Astrocyte of the spinal cord (primary cell): ENCODE data around the gene MYL6B.

Experiments
- DNase-seq: peaks from one replicate; pipeline ENCODE4 v3.0.0; 2011; ENCODE audit warnings: low read depth, low spot score
- H3K4me3 ChIP-seq: 2 replicates; pipeline ENCODE4 v1.5.1; 2011; ENCODE audit warnings: low read depth, mild to moderate bottlenecking, low read length, moderate library complexity
- CTCF ChIP-seq: IDR thresholded peaks from 2 replicates; pipeline ENCODE4 v1.5.1; 2012; ENCODE audit warnings: low read depth, mild to moderate bottlenecking, low read length, inconsistent platforms
- in situ Hi-C: cut with HindIII; loops from 2 replicates; pipeline ENCODE4 v1.10.0; 2017; ENCODE audit warnings: low sequenced_read_pairs

The MYL6B gene

GRCh38 chr12:56141946-56142784, 10.2 kb upstream of the MYL6B start:
- no peak for DNase-seq
- in situ Hi-C loops = no loop called here
- no peak overlapping the region for H3K4me3 ChIP-seq
- no peak for TF ChIP-seq CTCF

- no peak for DNase-seq
- in situ Hi-C loops = no loop called here
- H3K4me3 ChIP-seq = no peak overlapping the region
- no peak for TF ChIP-seq CTCF
Observed at GRCh38 chr12:56143217-56143616, 9.2 kb upstream of the MYL6B start.

DNA sequence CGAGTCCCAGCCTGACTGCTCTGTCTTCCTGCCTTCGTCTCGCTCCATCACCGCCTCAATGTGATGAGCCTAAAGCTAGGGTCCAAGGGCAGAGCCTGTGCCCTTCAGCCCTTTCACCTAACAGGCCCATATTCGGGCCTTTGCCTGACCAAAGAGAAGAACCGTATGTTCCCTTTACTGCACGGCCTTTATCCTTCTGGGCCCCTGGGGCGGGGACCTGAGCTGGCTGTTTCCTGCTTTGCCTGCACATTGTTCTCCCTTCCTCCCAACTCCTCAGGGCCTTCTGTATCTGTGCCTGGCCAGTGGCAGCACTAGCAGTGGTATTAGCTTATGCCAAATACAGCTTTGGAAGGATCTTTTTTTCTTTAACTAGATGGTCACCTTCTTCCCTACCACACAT, 8.5 kb upstream of the MYL6B start:
- no peak for TF ChIP-seq CTCF
- in situ Hi-C loops = no loop called here
- no peak for DNase-seq
- no peak overlapping the region for H3K4me3 ChIP-seq

GRCh38 chr12:56145217-56145616, 7.2 kb upstream of the MYL6B start:
- DNase-seq = no peak
- no peak for TF ChIP-seq CTCF
- in situ Hi-C loops = no loop called here
- no peak overlapping the region for H3K4me3 ChIP-seq

- DNase-seq = no peak
- H3K4me3 ChIP-seq = no peak overlapping the region
- no peak for TF ChIP-seq CTCF
- in situ Hi-C loops = no loop called here
Observed at GRCh38 chr12:56146492-56147460, 5.6 kb upstream of the MYL6B start.

DNA sequence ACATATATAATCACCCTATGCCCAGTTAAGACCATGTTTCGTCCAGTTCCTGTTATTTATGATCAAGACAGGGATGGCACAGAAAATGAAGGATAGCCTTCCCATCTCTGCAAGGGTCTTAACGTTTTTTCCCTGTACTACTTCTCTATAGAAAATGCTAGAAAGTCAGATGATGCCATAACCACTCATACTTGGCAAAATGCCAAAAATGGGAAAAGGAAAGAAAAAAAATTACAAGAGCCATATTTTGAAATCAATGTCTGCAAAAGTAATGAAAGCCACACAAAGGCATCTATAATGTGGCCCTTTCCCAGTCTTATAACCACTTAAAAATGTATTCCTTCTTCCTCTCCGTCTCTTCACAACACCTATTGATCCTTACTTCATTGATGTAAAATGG, 1.8 kb upstream of the MYL6B start:
- in situ Hi-C loops = no loop called here
- H3K4me3 ChIP-seq = no peak overlapping the region
- DNase-seq = peak; percentile 35

More for the DNA sequence above, 1.8 kb upstream of the MYL6B start:
- TF ChIP-seq CTCF = no peak
